Measurements from ENCODE around the gene DPYD.

The DPYD gene

GRCh38 chr1:97207868-97208267 is 713.0 kb downstream of the DPYD start:
- TF ChIP-seq ZNF274 (IDR thresholded peaks at IDR 0.05; ENCODE audit: low read depth, low read length): no peak
- H3K4me3 ChIP-seq (ENCODE audit: low read length): no peak overlapping the region

- no peak overlapping the region for H3K4me3 ChIP-seq (ENCODE audit: low read length)
- no peak for TF ChIP-seq ZNF274 (IDR thresholded peaks at IDR 0.05; ENCODE audit: low read depth, low read length)
Observed at GRCh38 chr1:97204468-97204867, 716.4 kb downstream of the DPYD start.

DNA sequence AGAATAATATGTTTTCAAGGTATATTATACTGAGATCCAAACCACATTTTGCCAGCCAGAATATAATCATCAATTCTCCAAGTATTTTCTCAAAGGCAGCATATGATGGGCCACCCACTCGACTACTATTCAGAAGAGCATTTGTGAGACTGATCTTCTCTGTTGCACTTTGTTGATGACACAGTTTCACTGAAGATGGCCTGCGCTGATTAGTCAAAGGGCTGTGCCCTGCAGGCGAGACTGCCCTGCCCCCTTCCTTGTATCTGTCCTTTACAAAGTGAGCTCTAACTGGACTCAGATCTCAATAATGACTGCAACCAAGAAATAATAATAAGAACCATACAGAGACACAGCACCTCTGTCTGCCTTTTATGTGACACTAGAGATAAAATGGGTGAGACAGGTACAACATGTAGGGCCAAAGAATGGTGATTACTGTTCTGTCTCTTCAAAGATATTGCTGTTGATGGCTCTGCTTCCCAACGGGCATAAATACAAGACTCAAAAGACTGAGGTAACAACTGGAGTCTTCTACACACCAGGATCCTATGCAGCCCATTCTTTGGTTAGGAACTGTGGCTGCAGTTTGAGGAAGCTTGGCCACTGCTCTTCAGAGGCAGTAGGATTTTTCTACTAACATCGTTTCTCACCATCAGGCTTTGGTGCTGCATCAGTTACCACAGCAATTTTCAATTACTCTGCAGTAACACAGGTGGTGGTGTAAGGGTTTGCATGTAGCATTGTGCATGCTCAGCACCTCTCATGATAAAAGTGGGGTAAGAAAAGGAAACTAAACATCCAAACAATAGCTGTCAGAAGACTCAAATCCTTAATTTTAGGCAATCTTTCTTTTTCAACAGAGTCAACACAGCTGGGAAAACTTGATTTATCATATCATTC is 718.1 kb downstream of the DPYD start:
- TF ChIP-seq ZNF274 (IDR thresholded peaks at IDR 0.05; ENCODE audit: low read depth, low read length): no peak
- H3K4me3 ChIP-seq (ENCODE audit: low read length): no peak overlapping the region

DNA sequence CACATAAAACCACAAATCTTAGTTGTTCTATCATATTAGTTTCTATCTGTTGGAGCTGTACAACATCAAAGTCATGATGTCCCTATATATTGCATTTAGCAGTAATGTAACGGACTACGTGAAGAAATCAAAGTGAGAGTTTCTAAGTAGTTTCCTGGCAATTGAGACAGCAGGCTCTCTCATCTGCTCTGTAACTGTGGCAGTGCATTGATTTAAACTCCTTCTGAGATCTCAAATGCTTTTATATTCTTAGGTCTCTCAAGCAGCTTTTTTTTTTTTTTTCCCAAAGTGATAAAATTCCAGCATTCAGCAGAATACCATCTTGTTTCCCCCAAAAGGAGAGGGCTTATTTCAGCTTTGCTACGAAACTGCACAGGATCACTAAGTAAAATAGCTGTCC is 719.2 kb downstream of the DPYD start:
- no peak for TF ChIP-seq ZNF274 (IDR thresholded peaks at IDR 0.05; ENCODE audit: low read depth, low read length)
- H3K4me3 ChIP-seq (ENCODE audit: low read length): no peak overlapping the region

GRCh38 chr1:97200595-97200994 is 720.2 kb downstream of the DPYD start:
- no peak overlapping the region for H3K4me3 ChIP-seq (ENCODE audit: low read length)
- TF ChIP-seq ZNF274 (IDR thresholded peaks at IDR 0.05; ENCODE audit: low read depth, low read length): no peak

DNA sequence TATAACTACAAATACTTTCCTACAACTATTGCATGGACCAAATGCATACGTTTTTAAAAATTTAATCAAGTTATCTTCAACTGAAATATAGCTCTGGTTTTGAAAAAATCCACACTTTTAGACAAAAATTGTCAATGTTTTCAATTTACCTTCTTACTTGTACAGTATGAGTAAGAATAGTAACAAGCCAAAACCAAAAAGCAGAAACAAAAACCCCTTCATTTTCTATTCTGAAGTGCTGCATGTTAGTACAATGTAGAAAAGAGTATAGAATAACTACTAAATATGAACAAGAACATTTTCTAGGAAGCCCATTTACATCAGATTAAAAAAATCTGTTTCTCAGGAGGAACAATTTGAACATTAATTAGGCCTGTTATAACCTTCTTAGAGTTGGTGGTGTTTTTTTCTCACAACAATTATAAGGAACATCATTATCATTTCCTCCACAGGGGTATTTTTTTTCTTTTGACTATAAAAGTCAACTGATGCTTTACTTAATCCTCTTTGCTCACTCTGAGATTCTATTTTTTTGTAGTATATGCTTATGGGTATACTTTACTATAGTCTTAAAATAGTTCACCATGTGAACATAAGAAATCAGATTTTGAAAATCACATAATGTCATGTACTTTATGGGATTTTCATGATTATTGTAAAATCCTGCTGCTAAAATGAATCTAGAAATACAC is 723.9 kb downstream of the DPYD start:
- no peak for TF ChIP-seq ZNF274 (IDR thresholded peaks at IDR 0.05; ENCODE audit: low read depth, low read length)
- no peak overlapping the region for H3K4me3 ChIP-seq (ENCODE audit: low read length)

- TF ChIP-seq ZNF274 (IDR thresholded peaks at IDR 0.05; ENCODE audit: low read depth, low read length): no peak
- H3K4me3 ChIP-seq (ENCODE audit: low read length): no peak overlapping the region
Observed at GRCh38 chr1:97192872-97193572, 727.8 kb downstream of the DPYD start.

- no peak for TF ChIP-seq ZNF274 (IDR thresholded peaks at IDR 0.05; ENCODE audit: low read depth, low read length)
Observed at GRCh38 chr1:97190326-97190725, 730.5 kb downstream of the DPYD start.

GRCh38 chr1:97186381-97186780 is 734.5 kb downstream of the DPYD start:
- TF ChIP-seq ZNF274 (IDR thresholded peaks at IDR 0.05; ENCODE audit: low read depth, low read length): no peak
- H3K4me3 ChIP-seq (ENCODE audit: low read length): no peak overlapping the region

More at GRCh38 chr1:97190326-97190725, 730.5 kb downstream of the DPYD start:
- no peak overlapping the region for H3K4me3 ChIP-seq (ENCODE audit: low read length)

DNA sequence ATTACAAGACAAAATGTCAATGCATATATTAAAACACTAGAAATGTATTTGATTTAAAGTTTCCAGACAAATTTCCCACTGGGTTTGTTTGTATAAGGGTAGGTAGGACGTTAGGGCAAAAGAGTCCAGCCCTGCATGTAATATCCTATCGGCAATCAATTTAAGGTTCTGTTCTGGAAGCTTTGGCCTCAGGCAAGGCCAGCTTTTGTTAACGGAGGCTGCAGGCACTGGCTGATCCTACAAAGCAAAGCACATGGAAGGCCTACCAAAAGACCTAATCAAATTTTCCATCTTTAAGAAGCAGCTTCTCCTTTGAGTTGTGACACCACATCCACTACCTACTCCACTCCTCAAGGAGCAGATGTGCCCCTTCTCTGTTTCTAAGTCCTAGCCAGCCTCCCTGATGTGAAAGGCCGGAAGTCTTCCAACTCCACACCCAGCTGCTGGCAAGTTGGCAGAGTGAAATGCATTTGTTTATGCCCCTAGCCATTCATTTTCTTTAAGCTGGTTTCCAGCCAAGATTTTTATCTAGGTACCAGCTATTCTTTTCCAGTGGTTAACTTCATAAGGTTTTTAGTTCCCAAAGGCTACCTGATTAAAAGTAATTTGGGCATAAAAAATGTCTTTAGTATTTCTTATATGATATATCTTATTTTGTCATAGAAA is 746.7 kb downstream of the DPYD start:
- TF ChIP-seq ZNF274 (IDR thresholded peaks at IDR 0.05; ENCODE audit: low read depth, low read length): no peak
- no peak overlapping the region for H3K4me3 ChIP-seq (ENCODE audit: low read length)

GRCh38 chr1:97170300-97170699 is 750.5 kb downstream of the DPYD start:
- H3K4me3 ChIP-seq (ENCODE audit: low read length): no peak overlapping the region
- TF ChIP-seq ZNF274 (IDR thresholded peaks at IDR 0.05; ENCODE audit: low read depth, low read length): no peak

- no peak overlapping the region for H3K4me3 ChIP-seq (ENCODE audit: low read length)
- no peak for TF ChIP-seq ZNF274 (IDR thresholded peaks at IDR 0.05; ENCODE audit: low read depth, low read length)
Observed at GRCh38 chr1:97168056-97168455, 752.8 kb downstream of the DPYD start.

DNA sequence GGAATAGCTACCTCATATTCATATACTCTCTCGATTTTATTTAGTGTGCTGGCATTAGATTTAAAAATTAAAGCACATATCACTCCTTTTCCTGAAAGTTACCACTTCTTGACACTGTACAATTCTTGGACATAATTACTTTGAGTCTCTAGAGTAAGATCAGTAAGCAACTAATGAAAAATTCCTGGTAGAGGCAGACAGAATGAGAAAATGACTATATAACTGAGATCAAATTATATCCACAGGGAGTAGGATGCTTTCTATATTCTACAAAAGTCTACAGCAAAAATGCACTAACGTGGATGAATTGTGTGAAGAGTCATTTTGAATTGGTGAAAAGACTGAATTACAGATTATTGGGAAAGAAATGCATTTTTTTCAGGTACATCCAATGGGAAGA is 753.6 kb downstream of the DPYD start:
- TF ChIP-seq ZNF274 (IDR thresholded peaks at IDR 0.05; ENCODE audit: low read depth, low read length): no peak
- H3K4me3 ChIP-seq (ENCODE audit: low read length): no peak overlapping the region

GRCh38 chr1:97166626-97167025 is 754.2 kb downstream of the DPYD start:
- TF ChIP-seq ZNF274 (IDR thresholded peaks at IDR 0.05; ENCODE audit: low read depth, low read length): no peak
- no peak overlapping the region for H3K4me3 ChIP-seq (ENCODE audit: low read length)

Measured in GM08714 (cell line).